NCI-H1694 (cell line): ENCODE data around the gene RPS10.

Experiments used
- DNase-seq: peaks from one replicate; lab custom pipeline; 2025; lab: John Stamatoyannopoulos, UW

RPS10 gene

DNA sequence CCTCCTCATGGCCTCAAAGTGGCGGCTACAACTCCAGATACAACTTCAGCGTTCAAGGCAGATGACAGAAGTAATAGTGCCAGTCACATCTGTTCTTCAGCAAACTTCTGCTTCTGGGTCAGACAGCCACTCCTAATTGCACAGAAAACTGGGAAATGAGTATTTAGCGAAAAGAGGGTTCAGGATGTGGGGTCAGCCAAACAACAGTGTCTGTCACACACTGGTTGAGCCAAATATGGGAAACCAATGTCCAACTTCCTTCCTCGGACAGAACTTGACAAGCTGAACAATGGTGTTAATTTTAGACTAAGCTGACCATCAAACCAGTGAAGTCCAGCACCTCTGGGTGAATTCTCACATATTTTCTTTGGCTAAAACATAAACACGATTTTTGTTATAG, 55.5 kb downstream of the RPS10 start:
- DNase-seq, result no peak

DNA sequence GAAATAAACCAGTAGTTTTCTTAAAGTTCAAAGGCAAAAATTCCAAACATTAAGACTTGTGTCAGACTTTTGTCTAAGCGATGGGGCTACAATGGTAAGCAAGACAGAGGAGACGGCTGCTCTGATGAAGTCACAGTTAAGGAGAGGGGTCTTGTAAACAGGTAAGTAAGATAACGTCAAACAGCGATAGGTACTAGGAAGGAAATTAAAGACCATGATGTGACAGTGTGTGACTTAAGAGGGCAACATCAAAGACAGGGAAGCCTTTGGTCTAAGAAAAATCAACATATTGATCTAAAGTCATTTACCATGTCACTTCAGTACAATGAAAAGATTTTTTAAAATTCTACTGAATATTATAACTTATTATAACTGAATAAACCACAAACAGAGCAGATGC, 56.5 kb downstream of the RPS10 start:
- DNase-seq, result no peak
